GM19452 (cell line): ENCODE measurements around the gene CETN1.

Source experiments
- ATAC-seq: cut with Tn5 transposase; IDR thresholded peaks from one replicate; pipeline ENCODE4 v1.9.1; 2021; ENCODE audit not compliant: unreplicated experiment

CETN1 gene

DNA sequence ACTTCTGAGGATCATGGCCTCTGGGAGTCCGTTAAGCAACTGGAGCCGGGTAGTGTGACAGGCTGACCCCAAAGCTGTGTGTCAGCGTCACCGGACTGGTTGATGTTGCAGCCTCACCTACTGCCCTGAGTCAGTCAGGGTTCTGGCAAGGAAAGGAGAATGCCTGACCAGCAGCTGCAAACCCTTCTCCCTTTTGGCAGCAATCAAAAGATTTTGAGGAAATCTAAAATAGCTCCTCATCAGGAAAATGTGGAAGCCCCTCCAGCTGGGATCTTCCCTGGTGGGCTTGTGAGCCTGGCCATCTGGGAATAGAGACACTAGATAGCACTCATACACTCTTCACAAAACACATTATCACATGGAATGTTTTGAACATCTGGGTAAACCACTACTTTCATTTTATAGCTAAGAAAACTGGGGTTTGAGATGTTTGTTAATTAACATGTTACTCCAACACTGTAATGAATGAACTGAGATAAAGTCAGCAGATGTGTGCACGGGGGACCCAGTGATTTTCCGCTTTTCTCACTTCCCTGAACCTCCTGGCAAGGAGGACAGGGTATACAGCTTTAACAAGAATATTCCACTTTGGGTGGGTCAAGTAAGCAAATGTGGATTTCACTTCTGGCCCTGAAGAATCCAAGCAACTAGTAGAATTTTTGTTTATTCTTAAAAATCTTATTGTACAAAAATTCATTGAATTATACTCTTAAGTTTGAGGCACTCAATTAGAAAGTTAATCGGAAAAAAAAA lies 41.3 kb downstream of the CETN1 start:
- ATAC-seq, result no peak

DNA sequence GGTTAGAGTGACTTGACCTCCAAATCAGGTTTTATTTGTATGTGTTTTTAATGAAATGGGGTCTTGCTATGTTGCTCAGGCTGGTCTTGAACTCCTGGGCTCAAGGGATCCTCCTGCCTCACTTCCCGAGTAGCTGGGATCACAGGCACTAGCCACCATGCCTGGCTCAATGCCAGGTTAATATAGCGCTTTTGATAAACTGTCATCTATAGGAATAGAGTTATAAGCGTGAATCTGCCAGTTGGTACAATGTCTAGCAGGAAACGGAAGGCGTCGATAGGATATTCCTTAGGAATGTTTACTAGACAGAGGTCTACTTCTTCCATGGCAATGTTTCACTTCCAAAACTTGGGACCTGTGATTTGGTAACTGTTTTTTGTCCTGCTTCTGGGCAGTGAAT lies 42.1 kb downstream of the CETN1 start:
- no peak for ATAC-seq

DNA sequence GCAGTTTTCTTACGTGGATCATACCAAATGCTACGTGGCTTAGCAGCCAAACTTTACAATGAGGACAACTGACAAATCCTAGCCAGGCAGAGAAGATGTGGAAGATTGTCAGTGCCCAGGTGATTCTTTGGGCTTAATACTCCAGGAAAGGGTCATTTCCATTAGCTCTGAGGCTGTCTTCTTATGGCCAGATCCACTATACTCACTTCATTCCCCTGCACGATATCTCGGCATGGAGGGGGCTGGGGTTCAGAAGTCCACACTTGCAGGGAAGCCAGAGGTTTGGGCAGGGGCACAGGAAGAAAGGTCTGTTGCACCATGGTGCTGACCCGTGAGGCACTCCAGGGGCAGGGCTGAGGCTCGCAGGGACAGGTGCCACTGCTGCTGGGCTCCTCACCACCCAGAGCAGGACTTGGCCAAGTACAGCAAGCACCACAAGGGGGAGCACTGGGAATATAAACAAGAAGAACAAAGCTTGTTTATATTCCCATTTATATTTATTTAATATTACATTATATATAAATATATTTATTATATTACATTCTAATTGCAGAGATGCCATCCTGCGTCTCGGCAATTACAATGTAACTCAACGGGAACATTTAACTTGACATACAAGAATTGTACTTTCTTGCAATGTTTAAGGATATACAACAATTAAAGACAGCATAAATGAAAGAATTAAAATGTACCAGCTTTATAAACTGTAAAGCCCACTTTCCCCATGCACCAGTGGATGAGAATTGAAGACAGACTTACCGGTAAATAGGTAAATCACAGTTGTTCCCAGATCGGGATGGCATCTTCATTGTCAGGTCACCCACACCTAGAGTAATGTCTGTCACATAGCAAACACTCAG lies 43.8 kb downstream of the CETN1 start:
- ATAC-seq, result peak; percentile 60

DNA sequence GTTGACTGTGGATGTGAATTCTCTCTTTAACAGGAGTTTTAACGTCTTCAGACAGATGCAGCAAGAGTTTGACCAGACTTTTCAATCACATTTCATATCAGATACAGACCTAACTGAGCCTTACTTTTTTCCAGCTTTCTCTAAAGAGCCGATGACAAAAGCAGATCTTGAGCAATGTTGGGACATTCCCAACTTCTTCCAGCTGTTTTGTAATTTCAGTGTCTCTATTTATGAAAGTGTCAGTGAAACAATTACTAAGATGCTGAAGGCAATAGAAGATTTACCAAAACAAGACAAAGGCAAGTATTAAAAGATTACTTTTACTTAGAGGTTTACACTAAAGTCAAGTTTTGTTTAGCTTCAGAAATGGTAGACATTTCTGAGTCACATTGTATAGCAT lies 47.1 kb downstream of the CETN1 start:
- no peak for ATAC-seq

DNA sequence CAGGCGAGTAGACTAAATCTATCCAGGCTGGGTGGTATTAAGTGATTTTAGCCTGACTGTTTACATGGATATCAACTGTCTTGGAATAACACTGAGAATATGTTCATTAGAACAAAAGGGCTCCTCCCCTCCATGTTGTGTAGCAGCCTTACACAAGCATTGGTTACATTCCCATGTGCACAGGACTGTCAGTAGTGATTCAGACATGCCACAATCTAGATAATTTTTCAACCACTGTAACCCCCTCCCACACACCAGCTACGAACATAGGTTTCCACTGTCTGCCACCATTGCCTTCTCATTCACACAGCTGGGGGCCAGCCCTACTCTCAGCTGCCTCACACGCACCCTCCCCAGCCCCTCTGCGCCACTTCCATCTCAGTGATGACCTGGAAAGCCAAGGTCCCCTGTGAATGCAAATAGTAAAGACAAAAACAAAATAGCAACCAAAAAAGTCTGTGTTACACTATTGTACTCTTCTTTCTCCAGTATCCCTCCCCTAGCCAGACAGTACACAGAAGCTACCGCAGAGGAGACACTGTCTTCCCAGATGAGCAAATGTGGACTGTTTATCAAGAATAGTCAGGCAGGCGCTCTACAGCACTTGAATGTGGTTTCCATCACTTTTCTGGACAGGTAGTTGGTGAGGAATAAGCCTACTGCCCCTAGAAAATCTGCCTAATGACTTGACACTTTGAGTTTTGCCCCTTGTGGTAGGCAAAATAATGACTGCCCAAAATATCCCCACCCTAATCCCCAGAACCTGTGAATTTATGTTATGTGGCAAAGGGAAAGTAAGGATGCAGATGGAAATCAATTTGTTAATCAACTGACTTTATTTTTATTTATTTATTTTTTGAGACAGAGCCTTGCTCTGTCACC lies 49.3 kb downstream of the CETN1 start:
- ATAC-seq, result no peak

DNA sequence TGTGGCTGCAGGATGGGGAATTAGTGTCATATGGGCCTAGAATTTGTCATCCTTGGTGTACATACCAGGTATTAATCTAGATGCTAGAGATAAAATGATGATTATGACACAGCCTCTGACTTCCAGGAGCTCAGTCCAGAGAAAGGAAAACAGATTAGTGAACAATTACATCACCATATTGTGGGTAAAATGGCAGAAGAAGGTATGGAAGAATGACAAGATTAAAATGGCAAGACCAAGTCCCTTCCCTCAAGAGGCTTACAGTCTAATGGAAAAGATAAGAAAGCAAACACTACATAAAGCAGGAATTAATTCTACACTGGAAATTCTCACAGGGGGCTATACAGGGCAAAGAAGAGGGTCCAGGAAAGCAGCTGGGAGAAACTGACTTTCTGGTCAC lies 51.4 kb downstream of the CETN1 start:
- no peak for ATAC-seq
